ENCODE data around the gene TAS2R31. TPM values are rescaled to one million over a fixed set of nuclear protein-coding genes. Genes with fewer than 3 reads are reported as not detected.

Gene TAS2R31
- total RNA-seq, 1 donor from 2014 or later, result 9.5 TPM

DNA sequence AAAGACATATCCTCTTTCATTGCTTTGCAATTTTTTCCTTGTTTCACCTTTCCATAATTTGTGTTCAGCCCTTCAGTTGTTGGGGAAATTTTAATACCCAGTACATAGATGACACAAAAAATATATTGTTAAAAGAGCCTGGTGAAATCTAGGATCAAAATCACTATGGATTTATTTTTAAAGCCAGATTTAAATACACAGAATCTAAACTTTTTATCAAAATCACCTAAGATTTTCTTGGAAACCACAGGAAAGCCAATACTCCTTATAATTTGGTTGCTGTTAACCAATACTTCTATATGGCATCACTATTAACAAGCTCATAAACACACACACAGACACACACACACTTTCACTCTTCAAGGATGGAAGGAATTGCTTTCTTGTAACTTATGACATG, 33.0 kb downstream of the TAS2R31 start, which contains the start of gene TAS2R20:
Gene TAS2R20 (minus strand): TSS at position 101 of the 400 bp plus-strand sequence. CDS start 429 bp downstream, outside the sequence.
- DNase-seq (ENCODE audit: low read depth), result no peak

DNA sequence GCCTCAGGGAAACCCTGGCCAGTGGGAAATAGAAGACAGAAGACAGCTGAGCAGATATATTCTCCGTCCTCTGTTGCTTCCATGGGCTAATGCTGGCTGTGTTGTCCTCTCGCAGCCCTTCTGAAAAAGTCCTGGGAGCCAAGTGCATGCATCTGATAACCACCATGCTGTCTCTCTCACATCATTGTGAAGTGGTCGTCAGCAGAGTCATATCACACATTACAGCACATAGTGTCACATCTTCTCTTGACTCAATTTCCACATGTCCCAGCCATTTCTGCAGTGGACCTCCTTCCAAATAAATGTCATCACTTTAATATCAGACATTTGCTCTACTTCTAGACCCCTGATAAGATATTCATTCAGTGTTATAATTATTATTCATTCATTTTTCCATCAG, 36.9 kb downstream of the TAS2R31 start:
- no peak for DNase-seq (ENCODE audit: low read depth)

DNA sequence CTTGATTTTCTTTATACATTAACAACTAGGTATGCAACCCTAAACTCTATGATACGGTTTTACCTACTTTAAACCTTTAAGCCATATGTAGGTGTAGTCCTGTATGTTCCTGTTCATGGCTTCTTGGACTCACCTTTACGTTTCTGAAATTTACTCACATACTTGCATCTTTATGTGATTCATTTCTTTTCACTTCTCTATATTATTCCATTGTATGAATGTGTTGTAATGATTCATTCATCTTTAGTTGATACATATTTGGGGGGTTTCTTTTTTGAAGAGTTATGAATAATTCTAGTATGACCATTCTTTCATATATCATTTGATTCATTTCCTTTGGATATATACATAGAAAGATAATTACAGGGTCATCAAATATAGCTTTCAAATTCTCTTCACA, 42.1 kb downstream of the TAS2R31 start:
- no peak for DNase-seq (ENCODE audit: low read depth)

DNA sequence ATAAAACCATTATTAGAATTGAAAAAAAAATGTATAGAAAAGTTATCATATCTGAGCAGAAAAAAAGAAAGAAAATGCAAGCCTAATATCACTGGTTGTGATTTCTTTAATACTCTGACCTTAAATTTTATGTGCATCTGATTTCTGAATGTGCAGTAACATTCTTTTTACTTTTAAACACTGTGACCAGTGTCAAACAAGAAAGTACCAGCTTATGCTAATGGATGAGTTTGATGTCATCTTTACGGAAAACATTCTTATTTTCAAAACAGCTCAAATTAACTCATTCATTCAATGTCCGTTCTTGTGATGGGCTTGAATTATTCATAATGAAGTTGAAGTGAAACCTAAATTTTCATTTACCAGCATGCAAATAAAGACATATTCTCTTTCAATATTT, 44.4 kb downstream of the TAS2R31 start, which contains the start of gene TAS2R50:
Gene TAS2R50 (minus strand): TSS at position 101 of the 400 bp plus-strand sequence. CDS start 52 bp downstream, at position 49.
- no peak for DNase-seq (ENCODE audit: low read depth)

DNA sequence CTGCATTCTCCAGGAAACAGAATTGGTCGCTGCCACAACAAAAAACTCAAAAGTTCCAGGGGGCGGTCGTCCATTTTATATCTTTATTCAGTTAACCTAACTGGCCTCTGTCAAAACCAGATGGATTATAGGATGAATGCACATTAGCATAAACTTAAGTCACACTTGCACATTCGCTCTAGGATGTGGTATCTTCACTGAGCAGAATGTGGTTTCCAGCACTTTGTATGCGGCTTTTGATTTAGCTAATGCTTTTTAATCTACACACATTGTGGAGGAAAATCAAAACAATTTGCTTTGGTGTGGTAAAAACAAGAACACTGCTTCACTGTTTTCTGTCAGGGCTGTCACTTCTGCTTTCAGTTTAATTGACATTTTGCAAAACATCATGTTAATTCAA, 49.0 kb downstream of the TAS2R31 start:
- no peak for DNase-seq (ENCODE audit: low read depth)

Other genes starting within 250 kb of the TAS2R31 start
- 0.20 TPM in 1 of 2 replicates, not detected in the other for gene TAS2R7, start 228.8 kb downstream of the TAS2R31 start, total RNA-seq
- 0.25 TPM in 1 of 2 replicates, not detected in the other for gene TAS2R8, start 224.1 kb downstream of the TAS2R31 start, total RNA-seq
- gene TAS2R9, start 221.2 kb downstream of the TAS2R31 start, total RNA-seq, result 0.35 TPM in 1 of 2 replicates, not detected in the other
- gene TAS2R10, start 205.0 kb downstream of the TAS2R31 start, total RNA-seq, result 3.0 TPM in 1 of 2 replicates, not detected in the other
- 1.4 and 2.3 TPM in 2 replicates for gene PRR4, start 181.9 kb downstream of the TAS2R31 start, total RNA-seq
- 5.9 and 14.8 TPM in 2 replicates for gene PRH1, start 147.2 kb downstream of the TAS2R31 start, total RNA-seq
- gene TAS2R13, start 121.8 kb downstream of the TAS2R31 start, total RNA-seq, result 5.2 TPM in 1 of 2 replicates, not detected in the other
- gene PRH2, start 102.2 kb downstream of the TAS2R31 start, total RNA-seq, result not detected in 2 replicates
- 1.4 and 7.1 TPM in 2 replicates for gene TAS2R14, start 92.1 kb downstream of the TAS2R31 start, total RNA-seq
- 0.35 and 9.3 TPM in 2 replicates for gene TAS2R50, start 44.5 kb downstream of the TAS2R31 start, total RNA-seq
- 1.6 and 7.7 TPM in 2 replicates for gene TAS2R20, start 33.1 kb downstream of the TAS2R31 start, total RNA-seq
- gene TAS2R19, start 8.8 kb downstream of the TAS2R31 start, total RNA-seq, result 1.2 and 11.6 TPM in 2 replicates
- gene TAS2R46, start 30.9 kb upstream of the TAS2R31 start, total RNA-seq, result 5.3 TPM in 1 of 2 replicates, not detected in the other
- 0.52 TPM in 1 of 2 replicates, not detected in the other for gene TAS2R43, start 60.9 kb upstream of the TAS2R31 start, total RNA-seq
- gene TAS2R30, start 103.2 kb upstream of the TAS2R31 start, total RNA-seq, result 0.52 and 8.6 TPM in 2 replicates
- gene SMIM10L1, start 139.8 kb upstream of the TAS2R31 start, total RNA-seq, result 6.3 and 8.0 TPM in 2 replicates
- not detected in 2 replicates for gene TAS2R42, start 155.5 kb upstream of the TAS2R31 start, total RNA-seq
- not detected in 2 replicates for gene PRB3, start 238.3 kb upstream of the TAS2R31 start, total RNA-seq